Measurements from ENCODE around the gene TBCD.

TBCD gene

DNA sequence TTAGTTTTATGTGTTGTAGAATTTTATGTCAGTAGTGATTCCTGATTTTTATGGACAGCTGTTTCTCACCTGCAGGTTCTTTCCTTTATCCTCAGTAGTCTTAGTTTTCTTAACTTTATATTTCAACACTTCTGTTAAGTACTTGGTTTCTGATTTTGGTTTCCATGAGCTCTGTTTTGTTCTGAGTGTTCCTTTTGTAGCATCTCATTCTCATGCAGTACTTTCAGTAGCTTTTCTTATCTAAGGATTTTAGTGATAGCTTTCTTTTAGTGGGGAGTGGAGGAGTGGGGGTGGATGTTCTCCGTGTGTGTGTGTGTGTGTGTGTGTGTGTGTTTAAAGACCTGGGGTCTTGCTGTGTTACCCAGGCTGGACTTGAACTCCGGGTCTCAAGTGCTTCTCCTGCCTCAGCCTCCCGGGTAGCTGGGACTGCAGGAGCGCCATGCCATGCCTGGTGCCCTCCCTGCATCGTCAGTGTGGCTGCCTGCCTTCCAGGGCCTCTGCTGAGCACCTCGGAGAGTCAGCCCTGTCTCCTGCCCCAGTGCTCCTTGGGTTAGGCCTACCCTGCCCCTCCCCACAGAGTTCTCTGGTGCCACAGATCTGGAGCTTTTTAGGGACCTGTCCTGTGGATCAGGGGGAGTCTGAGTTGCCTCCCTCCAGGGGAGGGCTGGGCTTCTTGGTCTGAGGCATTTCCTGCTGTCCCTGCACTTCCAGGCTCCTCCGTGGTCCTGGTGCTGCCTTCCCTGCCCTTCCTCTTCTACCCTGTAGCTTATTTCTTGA is 92.2 kb downstream of the TBCD start:
- DNase-seq (ENCODE audit: low read depth) = no peak
- TF ChIP-seq, protein P1, sequence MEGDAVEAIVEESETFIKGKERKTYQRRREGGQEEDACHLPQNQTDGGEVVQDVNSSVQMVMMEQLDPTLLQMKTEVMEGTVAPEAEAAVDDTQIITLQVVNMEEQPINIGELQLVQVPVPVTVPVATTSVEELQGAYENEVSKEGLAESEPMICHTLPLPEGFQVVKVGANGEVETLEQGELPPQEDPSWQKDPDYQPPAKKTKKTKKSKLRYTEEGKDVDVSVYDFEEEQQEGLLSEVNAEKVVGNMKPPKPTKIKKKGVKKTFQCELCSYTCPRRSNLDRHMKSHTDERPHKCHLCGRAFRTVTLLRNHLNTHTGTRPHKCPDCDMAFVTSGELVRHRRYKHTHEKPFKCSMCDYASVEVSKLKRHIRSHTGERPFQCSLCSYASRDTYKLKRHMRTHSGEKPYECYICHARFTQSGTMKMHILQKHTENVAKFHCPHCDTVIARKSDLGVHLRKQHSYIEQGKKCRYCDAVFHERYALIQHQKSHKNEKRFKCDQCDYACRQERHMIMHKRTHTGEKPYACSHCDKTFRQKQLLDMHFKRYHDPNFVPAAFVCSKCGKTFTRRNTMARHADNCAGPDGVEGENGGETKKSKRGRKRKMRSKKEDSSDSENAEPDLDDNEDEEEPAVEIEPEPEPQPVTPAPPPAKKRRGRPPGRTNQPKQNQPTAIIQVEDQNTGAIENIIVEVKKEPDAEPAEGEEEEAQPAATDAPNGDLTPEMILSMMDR (IDR thresholded peaks at IDR 0.05; ENCODE audit: control insufficient read depth, extremely low read depth, insufficient read depth) = no peak
- H3K4me3 ChIP-seq (ENCODE audit: low read depth, low read length) = no peak overlapping the region

DNA sequence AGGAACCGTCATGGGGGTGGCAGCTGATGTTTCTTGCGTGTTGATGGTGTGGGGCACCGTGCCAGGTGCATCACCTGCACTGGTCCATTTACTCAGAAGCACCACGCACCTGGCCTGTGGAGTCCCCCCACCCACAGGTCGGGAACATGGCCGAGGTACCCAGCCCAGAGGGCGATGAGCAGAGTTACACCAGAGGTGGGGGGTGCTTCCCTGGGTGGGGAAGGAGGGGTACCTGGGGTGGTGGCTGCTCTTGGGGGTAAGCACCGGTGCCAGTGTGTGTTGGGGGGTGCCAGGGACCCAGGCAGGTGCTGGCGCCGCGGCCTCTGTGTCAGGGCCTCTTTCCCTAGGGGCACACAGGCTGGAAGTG is 92.9 kb downstream of the TBCD start:
- no peak for DNase-seq (ENCODE audit: low read depth)
- no peak overlapping the region for H3K4me3 ChIP-seq (ENCODE audit: low read depth, low read length)
- TF ChIP-seq, protein P1 (IDR thresholded peaks at IDR 0.05; ENCODE audit: control insufficient read depth, extremely low read depth, insufficient read depth) = no peak

DNA sequence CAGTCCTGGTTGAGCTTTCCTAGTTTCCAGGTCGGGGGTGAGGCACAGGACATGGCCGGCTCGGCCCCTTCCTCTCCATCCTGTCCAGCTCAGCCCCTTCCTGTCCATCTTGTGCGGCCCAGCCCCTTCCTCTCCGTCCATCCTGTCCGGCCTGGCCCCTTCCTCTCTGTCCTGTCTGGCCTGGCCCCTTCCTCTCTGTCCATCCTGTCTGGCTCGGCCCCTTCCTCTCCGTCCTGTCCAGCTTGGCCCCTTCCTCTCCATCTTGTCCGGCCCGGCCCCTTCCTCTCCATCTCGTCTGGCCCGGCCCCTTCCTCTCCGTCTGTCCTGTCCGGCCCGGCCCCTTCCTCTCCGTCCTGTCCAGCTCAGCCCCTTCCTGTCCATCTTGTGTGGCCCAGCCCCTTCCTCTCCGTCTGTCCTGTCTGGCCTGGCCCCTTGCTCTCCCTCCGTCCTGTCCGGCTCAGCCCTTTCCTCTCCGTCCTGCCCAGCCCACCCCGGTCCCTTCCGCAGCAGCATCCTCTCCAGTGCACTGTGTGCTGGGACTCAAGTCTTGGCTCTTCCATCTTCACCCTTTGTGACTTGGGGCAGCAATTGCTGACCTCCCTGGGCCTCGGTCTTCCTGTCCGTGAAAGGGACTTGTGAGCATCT is 93.4 kb downstream of the TBCD start:
- TF ChIP-seq, protein P1 (IDR thresholded peaks at IDR 0.05; ENCODE audit: control insufficient read depth, extremely low read depth, insufficient read depth) = no peak
- DNase-seq (ENCODE audit: low read depth) = no peak

DNA sequence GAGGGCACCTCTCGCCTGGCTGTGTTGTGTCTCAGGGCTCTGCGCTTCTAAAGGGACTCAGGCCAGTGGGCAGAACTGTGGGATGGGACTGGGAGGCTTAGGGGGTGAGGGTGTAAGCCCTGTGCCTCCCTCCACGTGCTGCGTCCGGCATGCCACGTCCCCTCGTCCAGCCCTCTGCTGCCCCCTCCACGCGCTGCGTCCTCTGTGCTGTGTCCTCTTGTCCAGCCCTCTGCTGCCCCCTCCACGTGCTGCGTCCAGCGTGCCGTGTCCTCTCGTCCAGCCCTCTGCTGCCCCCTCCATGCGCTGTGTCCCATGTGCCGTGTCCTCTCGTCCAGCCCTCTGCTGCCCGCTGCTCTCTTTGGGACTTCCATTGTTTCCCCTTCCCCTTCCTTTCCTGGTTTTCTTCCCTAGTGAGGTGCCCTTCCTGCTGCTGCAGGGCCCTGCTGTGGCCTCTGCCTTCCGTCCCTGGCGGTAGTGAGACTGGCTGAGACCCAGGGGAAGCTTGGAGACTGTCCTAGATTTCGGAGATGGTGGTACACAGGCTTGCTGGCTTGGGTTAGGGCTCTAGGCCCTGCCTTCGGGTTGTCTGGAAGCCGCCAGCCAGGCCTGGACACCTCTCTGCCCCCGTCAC is 94.3 kb downstream of the TBCD start:
- no peak for DNase-seq (ENCODE audit: low read depth)
- H3K4me3 ChIP-seq (ENCODE audit: low read depth, low read length) = no peak overlapping the region
- TF ChIP-seq, protein P1 (IDR thresholded peaks at IDR 0.05; ENCODE audit: control insufficient read depth, extremely low read depth, insufficient read depth) = no peak

More for the DNA sequence above, 93.4 kb downstream of the TBCD start:
- H3K4me3 ChIP-seq (ENCODE audit: low read depth, low read length) = no peak overlapping the region

DNA sequence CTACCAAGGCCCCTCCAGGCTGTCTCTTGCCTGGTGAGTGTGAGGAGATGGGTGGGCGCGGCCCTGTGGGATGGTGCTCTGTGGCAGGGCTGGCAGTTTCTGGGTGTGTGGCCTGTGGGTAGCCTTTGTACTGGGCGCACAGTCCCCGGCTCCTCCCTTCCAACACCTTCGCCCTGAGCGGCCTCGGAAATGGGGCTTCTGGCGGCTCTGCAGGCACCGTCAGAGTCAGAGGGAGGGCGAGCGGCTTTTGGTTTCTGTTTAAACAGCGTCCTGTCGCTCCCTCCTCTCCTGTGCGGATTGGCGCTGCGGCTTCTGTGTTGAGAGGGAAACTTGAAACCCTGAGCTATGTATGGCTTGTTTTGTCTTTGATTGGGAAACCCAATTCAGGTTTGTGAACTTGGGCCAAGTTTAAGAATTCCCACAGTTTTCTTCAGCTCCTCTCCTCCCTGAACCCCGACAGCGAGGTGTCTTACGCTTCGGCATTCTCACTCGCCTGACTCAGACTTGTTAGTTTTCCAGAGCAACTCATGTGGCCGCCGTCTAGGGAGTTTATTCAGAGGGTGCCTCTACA is 96.2 kb downstream of the TBCD start:
- TF ChIP-seq, protein P1 (IDR thresholded peaks at IDR 0.05; ENCODE audit: control insufficient read depth, extremely low read depth, insufficient read depth) = no peak
- no peak overlapping the region for H3K4me3 ChIP-seq (ENCODE audit: low read depth, low read length)
- DNase-seq (ENCODE audit: low read depth) = no peak

DNA sequence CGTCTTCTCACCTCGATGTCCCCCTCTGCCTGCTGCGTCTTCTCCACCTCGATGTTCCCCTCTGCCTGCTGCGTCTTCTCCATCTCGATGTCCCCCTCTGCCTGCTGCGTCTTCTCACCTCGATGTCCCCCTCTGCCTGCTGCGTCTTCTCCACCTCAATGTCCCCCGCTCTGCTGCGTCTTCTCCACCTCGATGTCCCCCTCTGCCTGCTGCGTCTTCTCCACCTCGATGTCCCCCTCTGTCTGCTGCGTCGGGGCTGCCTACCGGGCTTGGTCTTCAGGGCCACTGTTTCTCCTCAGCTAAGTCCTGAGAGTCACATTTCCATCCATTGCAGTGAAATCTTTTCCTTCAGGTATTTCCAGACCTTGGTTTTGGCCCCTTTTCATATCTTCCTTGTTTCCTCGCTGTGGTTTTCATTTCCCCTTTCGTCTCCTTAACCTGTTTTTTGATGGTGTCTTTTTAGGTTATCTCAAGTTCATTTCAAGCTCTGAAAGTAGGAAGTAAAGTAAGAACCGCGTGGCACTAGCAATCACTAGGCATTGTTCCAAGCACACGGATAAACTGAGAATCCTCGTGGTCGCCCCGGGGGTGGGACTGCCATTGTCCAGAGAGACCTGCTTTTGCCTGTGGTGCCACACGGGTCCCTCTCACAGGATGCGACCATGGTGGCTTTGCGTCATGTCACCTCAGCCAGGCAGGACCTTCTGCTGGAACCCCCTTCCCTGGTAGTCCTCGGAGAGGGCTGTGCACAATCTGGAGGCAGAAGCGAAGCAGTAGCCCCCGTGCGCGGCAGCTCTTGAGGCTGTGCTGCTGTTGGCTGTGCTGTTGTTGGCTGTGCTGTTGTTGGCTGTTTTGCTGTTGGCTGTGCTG is 97.4 kb downstream of the TBCD start:
- no peak for DNase-seq (ENCODE audit: low read depth)
- no peak overlapping the region for H3K4me3 ChIP-seq (ENCODE audit: low read depth, low read length)
- TF ChIP-seq, protein P1 (IDR thresholded peaks at IDR 0.05; ENCODE audit: control insufficient read depth, extremely low read depth, insufficient read depth) = no peak

All from LNCaP clone FGC (cell line).